Subcutaneous adipose tissue (tissue), 4 donors: Measurements from ENCODE around the gene SGSM1. TPM values are rescaled to one million over a fixed set of nuclear protein-coding genes. Genes with fewer than 3 reads are reported as not detected.

Experiments
- total RNA-seq, 4 donors: library from RNA; depleted of rRNA; stranded (reverse); fragments of >200 nt; gene quantifications; one replicate each; pipeline ENCODE4 v1.1.0, GENCODE V29; 2016
- TF ChIP-seq, protein P1 (sequence below): fragments of 450-650 bp; IDR thresholded peaks from one replicate; pipeline ENCODE4 v1.5.1; 2016; ENCODE audit warnings: low read depth, mild to moderate bottlenecking, control low read depth, antibody characterized with exemption, moderate library complexity

SGSM1 gene
- total RNA-seq, 4 donors from 2014 or later = under 0.01 to 0.57 (median under 0.01) TPM; not detected in 1

DNA sequence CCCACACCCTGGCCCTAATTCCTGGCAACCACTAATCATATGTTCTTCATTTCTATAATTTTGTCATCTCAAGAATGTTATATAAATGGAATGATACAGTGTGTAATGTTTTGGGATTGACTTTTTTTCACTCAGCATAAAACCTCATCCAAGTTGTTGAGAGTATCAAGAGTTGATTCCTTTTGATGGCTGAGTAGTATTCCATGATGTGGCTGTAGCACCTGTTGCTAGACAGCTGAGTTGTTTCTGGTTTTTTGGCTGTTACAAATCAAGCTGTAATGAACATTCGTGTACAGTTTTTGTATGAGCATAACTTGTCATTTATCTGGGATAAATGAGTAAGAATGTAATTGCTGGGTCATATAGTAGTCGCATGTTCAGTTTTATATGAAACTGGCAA, 81.2 kb downstream of the SGSM1 start:
- TF ChIP-seq, protein P1, sequence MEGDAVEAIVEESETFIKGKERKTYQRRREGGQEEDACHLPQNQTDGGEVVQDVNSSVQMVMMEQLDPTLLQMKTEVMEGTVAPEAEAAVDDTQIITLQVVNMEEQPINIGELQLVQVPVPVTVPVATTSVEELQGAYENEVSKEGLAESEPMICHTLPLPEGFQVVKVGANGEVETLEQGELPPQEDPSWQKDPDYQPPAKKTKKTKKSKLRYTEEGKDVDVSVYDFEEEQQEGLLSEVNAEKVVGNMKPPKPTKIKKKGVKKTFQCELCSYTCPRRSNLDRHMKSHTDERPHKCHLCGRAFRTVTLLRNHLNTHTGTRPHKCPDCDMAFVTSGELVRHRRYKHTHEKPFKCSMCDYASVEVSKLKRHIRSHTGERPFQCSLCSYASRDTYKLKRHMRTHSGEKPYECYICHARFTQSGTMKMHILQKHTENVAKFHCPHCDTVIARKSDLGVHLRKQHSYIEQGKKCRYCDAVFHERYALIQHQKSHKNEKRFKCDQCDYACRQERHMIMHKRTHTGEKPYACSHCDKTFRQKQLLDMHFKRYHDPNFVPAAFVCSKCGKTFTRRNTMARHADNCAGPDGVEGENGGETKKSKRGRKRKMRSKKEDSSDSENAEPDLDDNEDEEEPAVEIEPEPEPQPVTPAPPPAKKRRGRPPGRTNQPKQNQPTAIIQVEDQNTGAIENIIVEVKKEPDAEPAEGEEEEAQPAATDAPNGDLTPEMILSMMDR = no peak

DNA sequence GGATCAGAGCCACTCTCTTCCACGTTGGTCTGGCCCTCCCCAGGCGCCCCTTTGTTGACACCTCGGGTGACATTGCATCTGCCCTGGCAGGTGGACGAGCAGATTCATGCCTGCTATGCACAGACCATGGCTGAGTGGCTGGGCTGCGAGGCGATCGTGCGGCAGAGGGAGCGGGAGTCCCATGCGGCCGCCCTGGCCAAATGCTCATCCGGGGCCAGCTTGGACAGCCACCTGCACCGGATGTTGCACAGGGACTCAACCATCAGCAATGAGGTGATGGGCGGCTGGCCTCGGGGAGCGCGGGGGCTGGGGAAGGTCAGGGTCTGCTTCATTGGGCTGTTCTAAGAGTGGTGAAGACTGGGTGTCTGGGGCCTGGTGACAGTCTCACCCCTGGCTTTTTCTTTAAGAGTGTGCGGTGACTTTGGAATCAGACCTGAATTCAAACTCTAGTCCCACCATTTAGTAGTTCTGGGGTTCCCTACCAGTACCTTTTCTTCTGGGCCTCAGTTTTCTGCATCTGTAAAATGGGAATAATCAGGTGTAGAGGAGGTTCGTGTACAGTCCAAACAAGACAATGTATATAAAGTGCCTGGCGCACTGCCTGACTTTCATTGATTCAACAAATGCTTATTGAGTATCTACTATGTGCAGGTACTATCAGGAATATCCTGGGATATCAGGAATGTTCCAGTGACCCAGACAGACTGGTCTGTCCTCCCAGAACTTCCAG, 87.5 kb downstream of the SGSM1 start:
- TF ChIP-seq, protein P1 = no peak

DNA sequence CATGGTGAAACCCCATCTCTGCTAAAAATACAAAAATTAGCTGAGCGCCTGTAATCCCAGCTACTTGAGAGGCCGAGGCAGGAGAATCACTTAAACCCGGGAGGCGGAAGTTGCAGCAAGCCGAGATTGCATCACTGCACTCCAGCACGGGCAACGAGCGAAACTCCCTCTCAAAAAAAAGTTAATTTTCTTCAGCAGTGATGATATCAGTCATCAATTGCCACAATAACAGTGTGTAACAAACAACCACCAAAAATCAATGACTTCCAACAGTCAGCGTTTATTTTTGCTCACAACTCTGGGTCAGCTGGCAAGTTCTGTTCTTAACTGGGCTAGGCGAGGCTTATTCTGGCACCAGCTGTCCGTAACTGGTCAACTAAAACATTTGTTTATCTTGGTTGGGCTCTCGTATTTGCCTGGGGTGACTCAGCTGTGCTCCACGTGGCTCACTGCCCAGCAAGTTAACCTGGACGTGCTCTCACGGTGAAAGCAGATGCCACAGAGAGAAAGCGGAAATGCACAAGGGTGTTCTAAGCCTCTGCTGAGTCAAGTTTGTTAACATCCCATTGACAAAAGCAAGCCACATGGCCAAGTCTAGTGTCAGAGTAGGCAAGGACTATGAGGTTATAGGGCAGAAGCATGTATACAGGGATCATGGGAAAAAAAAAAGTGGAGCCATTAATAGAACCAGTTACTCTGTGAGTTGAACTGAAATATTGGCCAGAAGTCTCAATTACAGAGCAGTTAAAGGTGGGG, 88.4 kb downstream of the SGSM1 start:
- TF ChIP-seq, protein P1 = no peak

DNA sequence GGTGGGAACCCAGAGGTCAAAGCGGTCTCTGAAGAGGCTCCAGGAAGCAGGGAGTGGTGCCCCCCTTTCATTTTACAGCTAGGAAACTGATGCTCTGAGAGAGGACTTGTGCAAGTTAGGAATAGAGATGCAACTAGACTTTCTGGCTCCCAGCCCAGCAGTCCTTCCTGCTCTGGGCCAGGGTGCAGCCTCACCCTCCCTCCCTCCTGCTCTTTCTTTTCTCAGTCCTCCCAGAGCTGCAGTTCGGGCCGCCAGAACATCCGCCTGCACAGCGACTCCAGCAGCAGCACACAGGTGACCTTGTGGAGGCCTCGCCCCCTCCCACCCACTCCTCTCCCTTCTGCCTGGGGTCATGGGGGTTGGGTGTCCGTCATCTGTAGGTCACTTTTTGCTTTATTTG, 89.0 kb downstream of the SGSM1 start:
- TF ChIP-seq, protein P1 = no peak

DNA sequence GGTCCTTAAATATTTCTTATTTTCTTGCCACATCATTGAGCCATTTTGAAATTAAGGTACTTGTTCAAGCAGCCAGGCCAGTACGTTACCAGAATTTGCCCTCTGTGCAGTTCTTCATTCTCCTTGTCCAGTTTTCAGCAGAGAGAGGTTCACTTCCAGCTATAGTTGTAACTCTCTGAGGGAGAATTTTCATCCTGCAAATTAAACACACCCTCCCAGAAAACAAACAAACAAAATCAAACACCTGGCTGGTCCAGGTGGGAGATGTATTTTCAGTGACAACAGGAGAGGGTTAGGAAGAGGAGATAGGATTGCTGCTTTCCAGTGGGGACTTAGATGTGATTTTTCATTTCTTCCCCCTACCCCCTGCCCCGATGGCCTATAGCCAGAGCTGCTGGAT, 95.4 kb downstream of the SGSM1 start:
- TF ChIP-seq, protein P1 = no peak

DNA sequence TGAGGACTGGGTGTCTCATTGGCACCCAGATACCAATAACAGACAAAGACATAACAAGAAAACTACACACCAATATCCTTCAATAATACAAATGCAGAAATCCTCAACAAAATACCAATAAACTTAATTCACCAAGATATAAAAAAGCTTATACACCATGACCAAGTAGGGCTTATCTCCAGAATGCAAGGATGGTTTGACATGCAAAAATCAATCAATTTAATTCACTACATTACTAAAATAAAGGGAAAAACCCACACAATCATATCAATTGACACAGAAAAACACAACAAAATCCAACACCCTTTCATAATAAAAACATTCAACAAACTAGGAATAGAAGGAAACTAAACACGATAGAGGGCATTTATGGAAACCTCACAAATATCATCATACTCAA, 99.9 kb downstream of the SGSM1 start:
- TF ChIP-seq, protein P1 = no peak

DNA sequence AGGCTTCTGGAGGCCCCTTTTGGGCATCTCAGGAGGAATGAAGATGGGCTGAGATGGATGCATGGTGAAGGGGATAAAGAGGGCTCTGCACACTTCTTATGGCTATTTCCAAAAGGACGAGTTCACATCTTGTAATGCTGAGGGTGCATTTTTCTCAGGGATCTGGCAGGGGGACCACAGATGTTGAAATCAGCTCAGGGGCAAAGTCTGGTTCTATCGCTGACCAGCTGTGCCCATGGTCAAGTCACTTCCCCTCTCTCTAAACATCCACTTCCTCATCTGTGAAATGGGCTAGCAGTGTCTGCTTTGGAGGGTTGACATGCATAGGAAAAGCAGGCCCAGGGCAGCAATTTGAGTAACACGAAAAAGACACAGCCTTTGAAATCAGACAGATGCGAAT, 114.0 kb downstream of the SGSM1 start:
- TF ChIP-seq, protein P1 = no peak
